A549 treated with Hydrocortisone at 1 μM for 4 hours (cell line): ENCODE results near the gene ECE2. TPM values are rescaled to one million over a fixed set of nuclear protein-coding genes. Genes with fewer than 3 reads are reported as not detected.

Experiments used
- total RNA-seq: library from RNA; stranded (reverse); fragments of 200-300 nt; extraction: Qiagen RNA extraction; gene quantifications from 5 replicates; pipeline ENCODE4 v1.2.3, GENCODE V29; 2022

Gene ECE2
- total RNA-seq, result not detected in 5 replicates

GRCh38 chr3:184275961-184276910 lies at the start of gene ECE2:
ECE2 (plus strand) TSS chr3:184276022; CDS start chr3:184276154, 132 bp downstream.

GRCh38 chr3:184229394-184230080 lies 46.3 kb upstream of the ECE2 start, which contains the start of gene VWA5B2:
VWA5B2 (plus strand) TSS chr3:184229585; CDS start chr3:184230529, 944 bp downstream.

GRCh38 chr3:184248454-184249411 lies 27.1 kb upstream of the ECE2 start, which contains the start of gene ALG3:
ALG3 (minus strand) TSS chr3:184248962; CDS start chr3:184248940, 22 bp downstream.

GRCh38 chr3:184249412-184250166 lies 26.2 kb upstream of the ECE2 start, which contains the start of gene EEF1AKMT4:
EEF1AKMT4 (plus strand) TSS chr3:184249672; CDS start chr3:184249695, 23 bp downstream.

GRCh38 chr3:184261270-184261853 lies 14.5 kb upstream of the ECE2 start, which contains the start of gene CAMK2N2:
CAMK2N2 (minus strand) TSS chr3:184261553; CDS start chr3:184261285, 268 bp downstream.

GRCh38 chr3:184298759-184299487 lies 23.1 kb downstream of the ECE2 start, which contains the start of gene PSMD2:
PSMD2 (plus strand) TSS chr3:184299241; CDS start chr3:184299267, 26 bp downstream.

DNA sequence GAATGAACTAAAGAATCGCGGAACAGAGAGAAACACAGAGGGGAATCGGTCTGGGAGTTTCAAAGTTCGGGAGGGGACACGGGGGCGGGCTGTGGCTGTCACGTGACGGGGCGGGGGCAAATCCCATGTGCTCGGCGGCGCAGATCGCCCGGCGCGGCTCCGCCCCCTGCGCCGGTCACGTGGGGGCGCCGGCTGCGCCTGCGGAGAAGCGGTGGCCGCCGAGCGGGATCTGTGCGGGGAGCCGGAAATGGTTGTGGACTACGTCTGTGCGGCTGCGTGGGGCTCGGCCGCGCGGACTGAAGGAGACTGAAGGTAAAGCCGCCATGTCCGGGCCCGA lies 38.5 kb downstream of the ECE2 start, which contains the start of gene EIF4G1:
EIF4G1 (plus strand) TSS at position 244 of the 337 bp plus-strand sequence. CDS start 1,191 bp downstream, outside the sequence.

DNA sequence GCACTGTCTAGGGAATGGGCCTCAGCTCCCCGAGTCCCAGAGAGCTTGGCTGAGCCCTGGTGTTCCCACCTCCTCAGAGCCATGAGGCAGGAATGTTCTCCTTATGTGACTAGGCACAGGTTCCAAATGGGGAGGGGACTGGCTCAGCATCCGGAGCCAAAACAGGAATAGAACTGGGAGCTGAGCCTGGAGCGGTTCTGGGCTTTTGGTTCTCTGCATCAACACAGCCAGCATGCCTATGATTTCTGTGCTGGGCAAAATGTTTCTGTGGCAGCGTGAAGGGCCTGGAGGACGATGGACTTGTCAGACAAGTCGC lies 61.5 kb downstream of the ECE2 start, which contains the start of gene FAM131A:
FAM131A (plus strand) TSS at position 202 of the 316 bp plus-strand sequence; CDS start at position 233, 31 bp downstream.

Other genes with a start within 250 kb of the ECE2 start
- not detected in 5 replicates for gene HTR3D, start 244.3 kb upstream of the ECE2 start, total RNA-seq
- gene HTR3C, start 223.0 kb upstream of the ECE2 start, total RNA-seq, result not detected in 5 replicates
- not detected in 5 replicates for gene HTR3E, start 179.0 kb upstream of the ECE2 start, total RNA-seq
- 27.1 to 29.4 TPM (median 28.7 TPM) in 5 replicates for gene EIF2B5, start 140.7 kb upstream of the ECE2 start, total RNA-seq
- gene DVL3, start 120.6 kb upstream of the ECE2 start, total RNA-seq, result 19.5 to 26.2 TPM (median 23.2 TPM) in 5 replicates
- gene AP2M1, start 101.2 kb upstream of the ECE2 start, total RNA-seq, result 291 to 307 TPM (median 298 TPM) in 5 replicates
- gene ABCF3, start 89.8 kb upstream of the ECE2 start, total RNA-seq, result 29.7 to 35.9 TPM (median 33.4 TPM) in 5 replicates
- gene VWA5B2, start 46.4 kb upstream of the ECE2 start, total RNA-seq, result 0.25 to 0.60 TPM (median 0.40 TPM) in 5 replicates
- gene ALG3, start 27.1 kb upstream of the ECE2 start, total RNA-seq, result 59.2 to 80.4 TPM (median 71.4 TPM) in 5 replicates
- 8.8 to 13.1 TPM (median 11.3 TPM) in 5 replicates for gene EEF1AKMT4, start 26.4 kb upstream of the ECE2 start, total RNA-seq
- 0.78 to 1.7 TPM (median 1.4 TPM) in 5 replicates for gene CAMK2N2, start 14.5 kb upstream of the ECE2 start, total RNA-seq
- 284 to 383 TPM (median 293 TPM) in 5 replicates for gene PSMD2, start 23.2 kb downstream of the ECE2 start, total RNA-seq
- 248 to 307 TPM (median 264 TPM) in 5 replicates for gene EIF4G1, start 38.6 kb downstream of the ECE2 start, total RNA-seq
- gene FAM131A, start 61.6 kb downstream of the ECE2 start, total RNA-seq, result 9.8 to 12.5 TPM (median 11.2 TPM) in 5 replicates
- 4.2 to 5.7 TPM (median 5.1 TPM) in 5 replicates for gene CLCN2, start 85.6 kb downstream of the ECE2 start, total RNA-seq
- gene POLR2H, start 85.7 kb downstream of the ECE2 start, total RNA-seq, result 65.8 to 77.6 TPM (median 71.5 TPM) in 5 replicates
- 0.11 to 0.12 TPM in 2 of 5 replicates, not detected in the others for gene THPO, start 102.2 kb downstream of the ECE2 start, total RNA-seq
- 0.14 to 0.35 TPM (median 0.24 TPM) in 5 replicates for gene CHRD, start 104.0 kb downstream of the ECE2 start, total RNA-seq